OCI-LY3 (cell line): ENCODE measurements around the gene GPR155.
A peak's percentile ranks its signal among the peaks of the same experiment; 100 is the strongest.
"Not testable (repeated sequence)": the region's sequence is repeated elsewhere in the genome, so short reads cannot be mapped to it uniquely, and the experiment has no call there.

Source experiments
- H2AFZ ChIP-seq: fragments of 200-600, 300-600 bp; shearing (Covaris generic); 2 replicates; pipeline ENCODE4 v1.6.0; 2014; ENCODE audit warnings: antibody characterized with exemption, low read depth, low read length
- H3K27ac ChIP-seq: fragments of 200-600, 300-600 bp; sonication (generic); 2 replicates; pipeline ENCODE4 v1.5.1; 2014; ENCODE audit warnings: mild to moderate bottlenecking, low read length, moderate library complexity, mixed read lengths
- H3K27me3 ChIP-seq: fragments of 200-600, 300-600 bp; sonication (generic); 2 replicates; pipeline ENCODE4 v1.6.1; 2014; ENCODE audit warnings: low read depth, low read length, mixed read lengths
- H3K36me3 ChIP-seq: fragments of 200-600, 300-600 bp; sonication (generic); replicated peaks from 2 replicates; pipeline ENCODE3; 2014; ENCODE audit warnings: low read depth, low read length, mixed read lengths
- H3K4me1 ChIP-seq: fragments of 300-600, 200-600 bp; sonication (generic); 2 replicates; pipeline ENCODE4 v1.6.1; 2014; ENCODE audit warnings: low read length, mixed read lengths
- H3K4me2 ChIP-seq: fragments of 200-600, 300-600 bp; sonication (generic); 2 replicates; pipeline ENCODE4 v1.6.1; 2014; ENCODE audit warnings: low read length, mixed read lengths
- H3K4me3 ChIP-seq: fragments of 300-600, 200-600 bp; sonication (generic); 2 replicates; pipeline ENCODE4 v1.5.1; 2014; ENCODE audit warnings: antibody characterized with exemption, mild to moderate bottlenecking, low read length, moderate library complexity
- H3K79me2 ChIP-seq: fragments of 300-600, 200-600 bp; shearing (Covaris generic); 2 replicates; pipeline ENCODE4 v1.6.1; 2014; ENCODE audit warnings: mild to moderate bottlenecking, low read length, mixed read lengths
- H3K9ac ChIP-seq: fragments of 300-600, 200-600 bp; shearing (Covaris generic); 2 replicates; pipeline ENCODE4 v1.6.0; 2014; ENCODE audit warnings: mild to moderate bottlenecking, low read length, moderate library complexity
- H3K9me3 ChIP-seq: fragments of 200-600, 300-600 bp; shearing (Covaris generic); 2 replicates; pipeline ENCODE4 v1.6.1; 2014; ENCODE audit warnings: low read length, mixed read lengths; ENCODE audit not compliant: insufficient read depth
- H4K20me1 ChIP-seq: fragments of 200-600, 300-600 bp; sonication (generic); 2 replicates; pipeline ENCODE4 v1.6.1; 2016; ENCODE audit warnings: low read length, mixed read lengths; ENCODE audit not compliant: insufficient read depth
- CTCF ChIP-seq: fragments of 200-600, 300-600 bp; sonication (generic); IDR thresholded peaks from 2 replicates; pipeline ENCODE4 v1.5.1; 2014; ENCODE audit warnings: antibody characterized with exemption, low read length, low read depth
- EZH2phosphoT487 ChIP-seq: fragments of 200-600 bp; shearing (Covaris generic); IDR thresholded peaks from 2 replicates; pipeline ENCODE4 v1.6.1; 2018; ENCODE audit warnings: antibody characterized with exemption, mixed run types, low read depth

The GPR155 gene

GRCh38 chr2:174493549-174494331 lies 6.9 kb upstream of the GPR155 start:
- no peaks in the 10 kb centered on the region for H4K20me1 ChIP-seq
- peak overlapping the region; percentile 80 for H3K27ac ChIP-seq
- peak overlapping the region; percentile 87 for H3K4me2 ChIP-seq
- H3K9me3 ChIP-seq, result no peaks in the 10 kb centered on the region
- H2AFZ ChIP-seq, result peak overlapping the region; percentile 92
- H3K79me2 ChIP-seq, result no peaks in the 10 kb centered on the region
- peaks cover 17% of the 10 kb centered on the region for H3K4me1 ChIP-seq
- no peaks in the 10 kb centered on the region for H3K27me3 ChIP-seq
- TF ChIP-seq EZH2phosphoT487 (no peak), CTCF (no peak)
- H3K9ac ChIP-seq, result peak overlapping the region; percentile 48
- H3K36me3 ChIP-seq, result no peaks in the 10 kb centered on the region
- peak overlapping the region; percentile 65 for H3K4me3 ChIP-seq

GRCh38 chr2:174492963-174493431 lies 6.2 kb upstream of the GPR155 start:
- Histone ChIP-seq H2AFZ (peak overlapping the region; percentile 92), H3K4me1 (peaks cover 17% of the 10 kb centered on the region), H3K27me3 (no peaks in the 10 kb centered on the region), H3K36me3 (no peaks in the 10 kb centered on the region), H3K79me2 (no peaks in the 10 kb centered on the region), H3K27ac (peak overlapping the region; percentile 80), H3K4me3 (peak overlapping the region; percentile 65), H3K9me3 (no peaks in the 10 kb centered on the region), H3K9ac (peak overlapping the region; percentile 48), H4K20me1 (no peaks in the 10 kb centered on the region), H3K4me2 (peak overlapping the region; percentile 87)
- no peak for TF ChIP-seq CTCF
- no peak for TF ChIP-seq EZH2phosphoT487

DNA sequence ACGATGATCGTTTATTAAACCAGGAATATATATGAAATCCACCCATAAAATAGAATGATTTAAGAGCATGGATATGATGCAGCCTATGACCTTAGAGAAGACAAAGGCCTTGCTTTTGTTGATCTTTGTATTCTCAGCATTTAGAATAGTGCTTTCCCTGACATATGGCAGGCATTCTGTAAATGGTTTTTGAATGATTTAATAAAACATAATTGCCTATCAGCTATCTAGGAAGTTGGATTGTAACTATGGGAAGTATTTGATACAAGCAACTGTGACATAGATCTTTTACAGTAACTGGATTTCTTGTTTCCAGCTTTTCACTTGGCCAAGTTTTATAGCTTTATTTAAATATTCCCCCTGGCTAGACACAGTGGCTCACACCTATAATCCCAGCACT lies 5.1 kb upstream of the GPR155 start:
- no peaks in the 10 kb centered on the region for H3K36me3 ChIP-seq

GRCh38 chr2:174490051-174490450 lies 3.2 kb upstream of the GPR155 start:
- H3K27ac ChIP-seq, result no peak overlapping the region

More for the DNA sequence above, 5.1 kb upstream of the GPR155 start:
- no peak for TF ChIP-seq EZH2phosphoT487
- TF ChIP-seq CTCF, result no peak
- H3K4me2 ChIP-seq, result no peak overlapping the region
- no peaks in the 10 kb centered on the region for H3K27me3 ChIP-seq
- no peak overlapping the region for H2AFZ ChIP-seq
- H3K9me3 ChIP-seq, result no peaks in the 10 kb centered on the region
- no peak overlapping the region for H3K27ac ChIP-seq
- H3K4me3 ChIP-seq, result no peak overlapping the region
- H3K9ac ChIP-seq, result no peak overlapping the region
- H4K20me1 ChIP-seq, result no peaks in the 10 kb centered on the region
- H3K4me1 ChIP-seq, result peaks cover 21% of the 10 kb centered on the region
- no peaks in the 10 kb centered on the region for H3K79me2 ChIP-seq

GRCh38 chr2:174489520-174489919 lies 2.7 kb upstream of the GPR155 start:
- not testable (repeated sequence) for H4K20me1 ChIP-seq, H3K4me2 ChIP-seq, H3K79me2 ChIP-seq, H3K4me3 ChIP-seq, H3K36me3 ChIP-seq, H3K9ac ChIP-seq, H3K9me3 ChIP-seq, H3K27me3 ChIP-seq, H2AFZ ChIP-seq, H3K27ac ChIP-seq
- H3K4me1 ChIP-seq, result peaks cover 25% of the 10 kb centered on the region

More at GRCh38 chr2:174490051-174490450, 3.2 kb upstream of the GPR155 start:
- no peak overlapping the region for H3K4me2 ChIP-seq
- peaks cover 25% of the 10 kb centered on the region for H3K4me1 ChIP-seq
- no peak overlapping the region for H3K4me3 ChIP-seq
- H3K9me3 ChIP-seq, result no peaks in the 10 kb centered on the region
- no peaks in the 10 kb centered on the region for H3K36me3 ChIP-seq
- H3K27me3 ChIP-seq, result no peaks in the 10 kb centered on the region
- H3K79me2 ChIP-seq, result no peaks in the 10 kb centered on the region
- no peaks in the 10 kb centered on the region for H4K20me1 ChIP-seq
- H2AFZ ChIP-seq, result no peak overlapping the region
- no peak overlapping the region for H3K9ac ChIP-seq
- TF ChIP-seq CTCF, result no peak
- TF ChIP-seq EZH2phosphoT487, result no peak
